Endothelial cell of umbilical vein (primary cell): ENCODE data around the gene RGS1. TPM values are rescaled to one million over a fixed set of nuclear protein-coding genes. Genes with fewer than 3 reads are reported as not detected.

Source experiments
- BruUV-seq: library from RNA; stranded (reverse); fragments of 400-500 nt; replicated peaks from 2 replicates; lab custom pipeline; 2021; lab: Mats Ljungman, UMichigan
- CTCF ChIA-PET: fragments of 300-600, 350-600 bp; sonication (Branson Sonifier 250); formaldehyde crosslinking; loops from one replicate; lab custom pipeline; 2021; ENCODE audit warnings: antibody characterized with exemption, inconsistent platforms; lab: Charles Lee
- POLR2A ChIA-PET: fragments of 300-600, 350-600 bp; sonication (Branson Sonifier 250); formaldehyde crosslinking; loops from one replicate; lab custom pipeline; 2021; ENCODE audit warnings: antibody characterized with exemption, inconsistent platforms; lab: Charles Lee
- DNase-seq: peaks from one replicate; pipeline ENCODE4 v3.0.0-alpha.2; 2011; ENCODE audit warnings: low read depth, low spot score
- FAIRE-seq: peaks from 2 replicates; lab custom pipeline; 2011; peaks lifted over from hg19 to GRCh38; lab: Jason Lieb, UNC
- H2AFZ ChIP-seq: 2 replicates; pipeline ENCODE4 v1.6.0; 2012; ENCODE audit warnings: low read depth, low read length, control low read depth, inconsistent platforms
- H3K27ac ChIP-seq: 2 replicates; pipeline ENCODE4 v1.5.1; 2011; ENCODE audit warnings: low read depth, mild to moderate bottlenecking, control low read depth, low read length, moderate library complexity; ENCODE audit not compliant: insufficient read depth
- H3K27me3 ChIP-seq, 2 experiments: 2 replicates each; pipeline versions ENCODE4 v1.6.0 to v1.6.1; 2011; ENCODE audit warnings: low read length in 2 of 2, mixed read lengths in 1 of 2; ENCODE audit not compliant: control insufficient read depth in 2 of 2, insufficient read depth in 2 of 2
- H3K36me3 ChIP-seq, 2 experiments: 2 replicates in 1 of 2; 3 replicates in 1 of 2; pipeline ENCODE4 v1.5.1; 2011; ENCODE audit warnings: low read length in 2 of 2, mild to moderate bottlenecking in 1 of 2, moderate library complexity in 1 of 2; ENCODE audit not compliant: control insufficient read depth in 2 of 2, insufficient read depth in 2 of 2; ENCODE audit errors: extremely low read depth in 1 of 2
- H3K4me1 ChIP-seq: 3 replicates; pipeline ENCODE4 v1.5.1; 2011; ENCODE audit warnings: mild to moderate bottlenecking, low read length; ENCODE audit not compliant: control insufficient read depth, insufficient read depth; ENCODE audit errors: extremely low read depth
- H3K4me2 ChIP-seq: 2 replicates; pipeline ENCODE4 v1.6.1; 2011; ENCODE audit warnings: low read length, control low read depth, mixed read lengths; ENCODE audit not compliant: insufficient read depth
- H3K4me3 ChIP-seq, 3 experiments: fragments of 200-600 bp in 1 of 3; sonication (generic), shearing (Covaris generic) in 1 of 3; replicated peaks in 1 of 3; 2 replicates each; pipeline ENCODE4 v1.5.1; 2011 to 2016; ENCODE audit warnings: control low read depth in 3 of 3, low read length in 3 of 3, mild to moderate bottlenecking in 2 of 3, inconsistent platforms in 1 of 3, low read depth in 1 of 3, moderate library complexity in 1 of 3; ENCODE audit not compliant: insufficient read depth in 1 of 3
- H3K79me2 ChIP-seq: 2 replicates; pipeline ENCODE4 v1.6.0; 2012; ENCODE audit warnings: low read length, inconsistent platforms; ENCODE audit not compliant: control insufficient read depth, insufficient read depth
- H3K9ac ChIP-seq: replicated peaks from 2 replicates; pipeline ENCODE3; 2011; ENCODE audit warnings: low read length, control low read depth; ENCODE audit not compliant: insufficient read depth; ENCODE audit errors: extremely low read depth
- H3K9me1 ChIP-seq: replicated peaks from 3 replicates; pipeline ENCODE4 v1.6.0; 2011; ENCODE audit warnings: mild to moderate bottlenecking, low read length; ENCODE audit not compliant: control insufficient read depth, insufficient read depth; ENCODE audit errors: extremely low read depth
- H3K9me3 ChIP-seq: replicated peaks from 2 replicates; pipeline ENCODE4 v1.5.1; 2012; ENCODE audit warnings: low read length, inconsistent platforms; ENCODE audit not compliant: control insufficient read depth, insufficient read depth
- H4K20me1 ChIP-seq: replicated peaks from 2 replicates; pipeline ENCODE3; 2011; ENCODE audit warnings: mild to moderate bottlenecking, low read length; ENCODE audit not compliant: control insufficient read depth, insufficient read depth; ENCODE audit errors: extremely low read depth
- EZH2 ChIP-seq: IDR thresholded peaks from 2 replicates; pipeline ENCODE4 v1.6.1; 2012; ENCODE audit warnings: borderline replicate concordance, low read depth, mild to moderate bottlenecking, moderate library complexity, low read length, inconsistent platforms; ENCODE audit not compliant: severe bottlenecking
- FOS ChIP-seq: IDR thresholded peaks from 2 replicates; pipeline ENCODE4 v1.6.1; 2011; ENCODE audit warnings: mild to moderate bottlenecking, low read length, moderate library complexity, borderline replicate concordance; ENCODE audit not compliant: insufficient read depth
- GATA2 ChIP-seq: IDR thresholded peaks from 2 replicates; pipeline ENCODE4 v1.7.0; 2011; ENCODE audit warnings: low read depth, mild to moderate bottlenecking, moderate library complexity, mixed read lengths, low read length; ENCODE audit not compliant: insufficient read length, insufficient read depth
- JUN ChIP-seq: IDR thresholded peaks from 2 replicates; pipeline ENCODE4 v1.6.1; 2011; ENCODE audit warnings: borderline replicate concordance, low read depth; ENCODE audit not compliant: insufficient read length, insufficient read depth
- MYC ChIP-seq: IDR thresholded peaks from one replicate; pipeline ENCODE4 v1.6.1; 2011; ENCODE audit warnings: mild to moderate bottlenecking, low read depth, low read length
- POLR2A ChIP-seq: IDR thresholded peaks from 2 replicates; pipeline ENCODE4 v1.6.1; 2012; ENCODE audit warnings: low read depth, mild to moderate bottlenecking, control low read depth, low read length
- POLR2AphosphoS5 ChIP-seq: IDR thresholded peaks from 2 replicates; pipeline ENCODE4 v1.6.1; 2012; ENCODE audit warnings: low read depth, mild to moderate bottlenecking, control low read depth, low read length, moderate library complexity; ENCODE audit not compliant: insufficient read depth
- dilution Hi-C: fragments of 300-500 bp; cut with MboI; formaldehyde crosslinking; loops from one replicate; pipeline ENCODE4 v1.15.0; 2019; ENCODE audit warnings: low sequenced_read_pairs; ENCODE audit not compliant: extremely low pct_ligation_motif_present
- intact Hi-C: fragments of 100-400 bp; cut with micrococcal nuclease; formaldehyde crosslinking; loops from one replicate; pipeline ENCODE4 v1.10.0; 2022
- polyA plus RNA-seq, 4 experiments: library from polyadenylated mRNA; depleted of rRNA in 3 of 4; stranded (reverse) in 3 of 4; unstranded in 1 of 4; fragments of >200 nt; gene quantifications; 2 replicates each; pipeline versions ENCODE4 v1.2.1 to v1.2.3, GENCODE V29; 2011 to 2012; ENCODE audit warnings: missing spikeins in 1 of 4
- total RNA-seq: library from RNA; stranded (reverse); gene quantifications from 2 replicates; pipeline ENCODE4 v1.2.3, GENCODE V29; 2021
- TF ChIP-seq, protein P1 (sequence below): IDR thresholded peaks from 2 replicates; pipeline ENCODE4 v1.6.1; 2011; ENCODE audit not compliant: insufficient read depth, insufficient read length
- TF ChIP-seq, protein P2 (sequence below), 2 donors: IDR thresholded peaks; 1 replicate in 1 of 2; 2 replicates in 1 of 2; pipeline ENCODE4 v1.5.1; 2011; ENCODE audit warnings: low read length in 2 of 2, mild to moderate bottlenecking in 2 of 2, moderate library complexity in 2 of 2, control low read depth in 1 of 2, inconsistent platforms in 1 of 2, low read depth in 1 of 2; ENCODE audit not compliant: insufficient read depth in 1 of 2; ENCODE audit errors: extremely low read depth in 1 of 2

Gene RGS1
- total and polyA plus RNA-seq, 2 donors (not counting 3 experiments of a cell fraction or from before 2014, with no cell fraction given), result not detected

DNA sequence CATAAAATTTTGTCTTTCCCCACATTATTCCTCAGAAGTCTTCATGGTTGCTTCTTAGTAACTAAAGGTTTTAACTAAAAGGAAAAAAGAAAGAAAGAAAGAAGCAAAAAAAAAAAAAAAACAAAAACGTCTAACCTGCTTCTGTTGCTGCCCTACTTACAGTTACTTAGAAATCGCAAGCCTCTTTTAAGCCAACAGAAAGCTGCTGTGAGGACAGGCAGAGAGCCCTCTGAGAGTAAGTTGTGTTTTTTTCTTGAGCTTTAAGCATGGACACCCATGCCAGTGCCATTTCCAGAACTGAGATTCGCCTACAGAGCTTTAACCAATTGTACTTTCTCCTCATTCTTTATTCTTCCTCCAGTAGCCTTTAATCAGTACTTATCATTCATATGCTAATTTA lies 25.6 kb upstream of the RGS1 start:
- no TSS peak for BruUV-seq
- Histone ChIP-seq H3K27me3 (no peaks in the 10 kb centered on the region), H3K27ac (no peak overlapping the region), H3K36me3 (no peaks in the 10 kb centered on the region), H3K9me3 (no peaks in the 10 kb centered on the region), H3K4me3 (no peak overlapping the region), H3K4me1 (peaks cover 42% of the 10 kb centered on the region), H3K79me2 (no peaks in the 10 kb centered on the region), H3K4me2 (no peak overlapping the region), H3K9ac (no peak overlapping the region), H4K20me1 (no peaks in the 10 kb centered on the region), H2AFZ (no peak overlapping the region), H3K9me1 (no peaks in the 10 kb centered on the region)
- dilution Hi-C loops, result no loop called here
- ChIA-PET POLR2A (no interaction called here), CTCF (interaction anchor here (1.7 kb wide), 1 partner anchor 10 kb away, joined by 11 read pairs; no protein-coding TSS in a partner anchor)
- intact Hi-C loops, result no loop called here
- TF ChIP-seq JUN (no peak), EZH2 (no peak), FOS (no peak), POLR2AphosphoS5 (no peak), POLR2A (no peak), MYC (no peak), GATA2 (no peak)
- TF ChIP-seq, protein P1, sequence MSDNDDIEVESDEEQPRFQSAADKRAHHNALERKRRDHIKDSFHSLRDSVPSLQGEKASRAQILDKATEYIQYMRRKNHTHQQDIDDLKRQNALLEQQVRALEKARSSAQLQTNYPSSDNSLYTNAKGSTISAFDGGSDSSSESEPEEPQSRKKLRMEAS, result no peak
- TF ChIP-seq, protein P2, sequence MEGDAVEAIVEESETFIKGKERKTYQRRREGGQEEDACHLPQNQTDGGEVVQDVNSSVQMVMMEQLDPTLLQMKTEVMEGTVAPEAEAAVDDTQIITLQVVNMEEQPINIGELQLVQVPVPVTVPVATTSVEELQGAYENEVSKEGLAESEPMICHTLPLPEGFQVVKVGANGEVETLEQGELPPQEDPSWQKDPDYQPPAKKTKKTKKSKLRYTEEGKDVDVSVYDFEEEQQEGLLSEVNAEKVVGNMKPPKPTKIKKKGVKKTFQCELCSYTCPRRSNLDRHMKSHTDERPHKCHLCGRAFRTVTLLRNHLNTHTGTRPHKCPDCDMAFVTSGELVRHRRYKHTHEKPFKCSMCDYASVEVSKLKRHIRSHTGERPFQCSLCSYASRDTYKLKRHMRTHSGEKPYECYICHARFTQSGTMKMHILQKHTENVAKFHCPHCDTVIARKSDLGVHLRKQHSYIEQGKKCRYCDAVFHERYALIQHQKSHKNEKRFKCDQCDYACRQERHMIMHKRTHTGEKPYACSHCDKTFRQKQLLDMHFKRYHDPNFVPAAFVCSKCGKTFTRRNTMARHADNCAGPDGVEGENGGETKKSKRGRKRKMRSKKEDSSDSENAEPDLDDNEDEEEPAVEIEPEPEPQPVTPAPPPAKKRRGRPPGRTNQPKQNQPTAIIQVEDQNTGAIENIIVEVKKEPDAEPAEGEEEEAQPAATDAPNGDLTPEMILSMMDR (IDR thresholded peaks at IDR 0.05; ENCODE audit: extremely low read depth in 1 of 2, insufficient read depth in 1 of 2, low read depth in 1 of 2, low read length in 2 of 2), result no peak
- FAIRE-seq (no peak), DNase-seq (no peak)
